ENCODE data around the gene ARHGEF6.

The ARHGEF6 gene

GRCh38 chrX:136768469-136769084 is 12.2 kb downstream of the ARHGEF6 start (continued):
- TF ChIP-seq, protein P1, sequence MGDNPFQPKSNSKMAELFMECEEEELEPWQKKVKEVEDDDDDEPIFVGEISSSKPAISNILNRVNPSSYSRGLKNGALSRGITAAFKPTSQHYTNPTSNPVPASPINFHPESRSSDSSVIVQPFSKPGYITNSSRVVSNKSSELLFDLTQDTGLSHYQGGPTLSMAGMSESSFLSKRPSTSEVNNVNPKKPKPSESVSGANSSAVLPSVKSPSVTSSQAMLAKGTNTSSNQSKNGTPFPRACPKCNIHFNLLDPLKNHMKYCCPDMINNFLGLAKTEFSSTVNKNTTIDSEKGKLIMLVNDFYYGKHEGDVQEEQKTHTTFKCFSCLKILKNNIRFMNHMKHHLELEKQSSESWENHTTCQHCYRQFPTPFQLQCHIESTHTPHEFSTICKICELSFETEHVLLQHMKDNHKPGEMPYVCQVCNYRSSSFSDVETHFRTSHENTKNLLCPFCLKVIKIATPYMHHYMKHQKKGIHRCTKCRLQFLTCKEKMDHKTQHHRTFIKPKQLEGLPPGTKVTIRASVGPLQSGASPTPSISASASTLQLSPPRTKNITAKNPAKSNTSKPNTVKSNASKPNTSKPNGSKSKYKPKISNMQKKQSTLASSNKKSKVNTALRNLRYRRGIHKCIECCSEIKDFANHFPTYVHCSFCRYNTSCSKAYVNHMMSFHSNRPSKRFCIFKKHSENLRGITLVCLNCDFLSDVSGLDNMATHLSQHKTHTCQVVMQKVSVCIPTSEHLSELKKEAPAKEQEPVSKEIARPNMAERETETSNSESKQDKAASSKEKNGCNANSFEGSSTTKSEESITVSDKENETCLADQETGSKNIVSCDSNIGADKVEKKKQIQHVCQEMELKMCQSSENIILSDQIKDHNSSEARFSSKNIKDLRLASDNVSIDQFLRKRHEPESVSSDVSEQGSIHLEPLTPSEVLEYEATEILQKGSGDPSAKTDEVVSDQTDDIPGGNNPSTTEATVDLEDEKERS (tag by site-specific recombination; IDR thresholded peaks at IDR 0.05) = no peak
- TF ChIP-seq ZNF416 (tag by site-specific recombination; IDR thresholded peaks at IDR 0.05) = no peak
- no peak for TF ChIP-seq ZFP69B (tag by site-specific recombination; IDR thresholded peaks at IDR 0.05)
- TF ChIP-seq ZNF311 (tag by site-specific recombination; IDR thresholded peaks at IDR 0.05; ENCODE audit: borderline replicate concordance) = no peak
- no peak for TF ChIP-seq KLF10 (tag by site-specific recombination; IDR thresholded peaks at IDR 0.05)
- TF ChIP-seq ZNF792 (tag by site-specific recombination; IDR thresholded peaks at IDR 0.05) = no peak
- TF ChIP-seq ZNF174 (tag by site-specific recombination; IDR thresholded peaks at IDR 0.05) = no peak
- TF ChIP-seq BCL11B (tag by site-specific recombination; IDR thresholded peaks at IDR 0.05; ENCODE audit: low read depth) = no peak
- TF ChIP-seq KLF7 (tag by site-specific recombination; IDR thresholded peaks at IDR 0.05; ENCODE audit: borderline replicate concordance) = no peak
- no peak for TF ChIP-seq ZNF157 (tag by site-specific recombination; IDR thresholded peaks at IDR 0.05)
- no peak for TF ChIP-seq ZNF175 (tag by site-specific recombination; IDR thresholded peaks at IDR 0.05)
- no peak for TF ChIP-seq ZNF16 (tag by site-specific recombination; IDR thresholded peaks at IDR 0.05; ENCODE audit: low read depth)
- 0 out of 2 replicates have a peak, but pooled peaks have one; percentile 41 for TF ChIP-seq MZF1 (tag by site-specific recombination; IDR thresholded peaks at IDR 0.05; ENCODE audit: borderline replicate concordance)
- no peak for TF ChIP-seq ZNF266 (tag by site-specific recombination; IDR thresholded peaks at IDR 0.05; ENCODE audit: low read depth)
- TF ChIP-seq, protein P2, sequence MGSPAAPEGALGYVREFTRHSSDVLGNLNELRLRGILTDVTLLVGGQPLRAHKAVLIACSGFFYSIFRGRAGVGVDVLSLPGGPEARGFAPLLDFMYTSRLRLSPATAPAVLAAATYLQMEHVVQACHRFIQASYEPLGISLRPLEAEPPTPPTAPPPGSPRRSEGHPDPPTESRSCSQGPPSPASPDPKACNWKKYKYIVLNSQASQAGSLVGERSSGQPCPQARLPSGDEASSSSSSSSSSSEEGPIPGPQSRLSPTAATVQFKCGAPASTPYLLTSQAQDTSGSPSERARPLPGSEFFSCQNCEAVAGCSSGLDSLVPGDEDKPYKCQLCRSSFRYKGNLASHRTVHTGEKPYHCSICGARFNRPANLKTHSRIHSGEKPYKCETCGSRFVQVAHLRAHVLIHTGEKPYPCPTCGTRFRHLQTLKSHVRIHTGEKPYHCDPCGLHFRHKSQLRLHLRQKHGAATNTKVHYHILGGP (tag by site-specific recombination; IDR thresholded peaks at IDR 0.05) = no peak
- TF ChIP-seq ZNF362 (tag by site-specific recombination; IDR thresholded peaks at IDR 0.05) = peak; percentile 22; the same call in 1 of the 2 replicates
- peak; percentile 52; the same call in 1 of the 2 replicates for TF ChIP-seq ZNF561 (tag by site-specific recombination; IDR thresholded peaks at IDR 0.05; ENCODE audit: borderline replicate concordance)
- TF ChIP-seq ZSCAN5A (tag by site-specific recombination; IDR thresholded peaks at IDR 0.05) = no peak
- TF ChIP-seq ZNF2 (tag by site-specific recombination; IDR thresholded peaks at IDR 0.05) = no peak
- TF ChIP-seq KLF8 (tag by site-specific recombination; IDR thresholded peaks at IDR 0.05) = peak; percentile 15; the same call in 1 of the 2 replicates
- TF ChIP-seq ZNF843 (tag by site-specific recombination; IDR thresholded peaks at IDR 0.05) = peak; percentile 60; the same call in 1 of the 2 replicates
- TF ChIP-seq, protein P3, sequence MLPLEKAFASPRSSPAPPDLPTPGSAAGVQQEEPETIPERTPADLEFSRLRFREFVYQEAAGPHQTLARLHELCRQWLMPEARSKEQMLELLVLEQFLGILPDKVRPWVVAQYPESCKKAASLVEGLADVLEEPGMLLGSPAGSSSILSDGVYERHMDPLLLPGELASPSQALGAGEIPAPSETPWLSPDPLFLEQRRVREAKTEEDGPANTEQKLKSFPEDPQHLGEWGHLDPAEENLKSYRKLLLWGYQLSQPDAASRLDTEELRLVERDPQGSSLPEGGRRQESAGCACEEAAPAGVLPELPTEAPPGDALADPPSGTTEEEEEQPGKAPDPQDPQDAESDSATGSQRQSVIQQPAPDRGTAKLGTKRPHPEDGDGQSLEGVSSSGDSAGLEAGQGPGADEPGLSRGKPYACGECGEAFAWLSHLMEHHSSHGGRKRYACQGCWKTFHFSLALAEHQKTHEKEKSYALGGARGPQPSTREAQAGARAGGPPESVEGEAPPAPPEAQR (tag by site-specific recombination; IDR thresholded peaks at IDR 0.05) = no peak
- TF ChIP-seq ZNF449 (tag by site-specific recombination; IDR thresholded peaks at IDR 0.05) = no peak; the same call in 1 of the 2 replicates
- no peak for TF ChIP-seq ZNF747 (tag by site-specific recombination; IDR thresholded peaks at IDR 0.05)
- TF ChIP-seq PRDM4 (tag by site-specific recombination; IDR thresholded peaks at IDR 0.05) = peak; percentile 40; the same call in 1 of the 2 replicates
- no peak for TF ChIP-seq ZNF776 (tag by site-specific recombination; IDR thresholded peaks at IDR 0.05; ENCODE audit: borderline replicate concordance)
- no peak for TF ChIP-seq HOXD13 (CRISPR knock-in tag; IDR thresholded peaks at IDR 0.05; ENCODE audit: borderline replicate concordance)
- TF ChIP-seq ZNF48 (tag by site-specific recombination; IDR thresholded peaks at IDR 0.05) = no peak

All from HEK293 (cell line).